DMS53 (cell line): ENCODE data around the gene BLMH.

Experiments used
- DNase-seq: peaks from one replicate; lab custom pipeline; 2025; lab: John Stamatoyannopoulos, UW

Gene BLMH

GRCh38 chr17:30199600-30199999, 92.1 kb downstream of the BLMH start:
- DNase-seq: no peak
